Stimulated activated CD4-positive, alpha-beta T cell treated with anti-CD3 and anti-CD28 coated beads, TNF-alpha, amount 100 ng/mL, for 48 hours (primary cell): ENCODE measurements around the gene NIT2.
"Not testable (repeated sequence)": the region's sequence is repeated elsewhere in the genome, so short reads cannot be mapped to it uniquely, and the experiment has no call there.

Experiments
- DNase-seq, 3 donors: peaks; one replicate each; pipeline ENCODE4 v3.0.0-alpha.2; 2020; ENCODE audit warnings: low read depth in 3 of 3

Gene NIT2

DNA sequence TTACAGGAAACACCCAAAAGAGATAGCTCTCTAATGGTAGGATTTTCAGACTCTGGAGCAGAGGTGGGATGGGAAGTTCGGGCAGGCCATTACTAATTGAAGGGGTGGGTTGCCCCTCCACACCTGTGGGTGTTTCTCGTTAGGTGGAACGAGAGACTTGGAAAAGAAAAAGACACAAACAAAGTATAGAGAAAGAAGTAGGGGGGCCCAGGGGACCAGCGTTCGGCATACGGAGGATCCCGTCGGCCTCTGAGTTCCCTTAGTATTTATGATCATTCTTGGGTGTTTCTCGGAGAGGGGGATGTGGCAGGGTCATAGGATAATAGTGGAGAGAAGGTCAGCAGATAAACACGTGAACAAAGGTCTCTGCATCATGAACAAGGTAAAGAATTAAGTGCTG is 1.7 kb downstream of the NIT2 start:
- not testable (repeated sequence) for DNase-seq

- no peak for DNase-seq
Measured at GRCh38 chr3:100338911-100339310, 4.4 kb downstream of the NIT2 start.

DNA sequence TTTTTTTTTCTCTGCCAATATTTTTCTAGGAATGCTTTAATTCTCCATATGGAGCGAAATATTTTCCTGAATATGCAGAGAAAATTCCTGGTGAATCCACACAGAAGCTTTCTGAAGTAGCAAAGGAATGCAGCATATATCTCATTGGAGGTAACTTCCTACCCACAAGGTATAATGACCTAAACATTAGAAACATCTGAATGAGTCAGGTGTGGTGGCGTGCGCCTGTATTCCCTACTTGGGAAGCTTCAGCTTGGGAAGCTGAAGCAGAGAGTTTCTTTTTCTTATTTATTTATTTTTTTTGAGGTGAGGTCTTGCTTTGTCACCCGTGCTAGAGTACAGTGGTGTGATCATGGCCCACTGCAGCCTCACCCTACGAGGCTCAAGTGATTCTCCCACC is 5.2 kb downstream of the NIT2 start:
- no peak for DNase-seq

DNA sequence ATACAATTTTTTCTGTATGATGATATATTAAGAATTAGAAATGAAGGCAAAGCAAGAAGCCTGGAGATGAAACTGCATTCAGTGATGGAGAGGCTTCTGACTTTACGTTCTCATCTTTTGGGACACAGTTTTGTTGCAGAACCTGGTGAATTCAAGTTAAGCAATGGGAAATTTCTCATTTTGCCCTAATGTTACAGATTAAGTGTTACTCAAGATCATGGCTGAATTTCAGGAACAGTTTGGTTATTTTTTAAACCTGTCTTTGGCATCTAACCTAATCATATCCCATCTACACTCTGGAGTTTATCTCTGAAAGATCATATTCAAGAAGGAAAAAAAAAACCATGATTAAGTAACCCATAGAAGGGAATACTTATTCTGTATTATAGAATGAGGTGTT is 6.0 kb downstream of the NIT2 start:
- DNase-seq: no peak

DNA sequence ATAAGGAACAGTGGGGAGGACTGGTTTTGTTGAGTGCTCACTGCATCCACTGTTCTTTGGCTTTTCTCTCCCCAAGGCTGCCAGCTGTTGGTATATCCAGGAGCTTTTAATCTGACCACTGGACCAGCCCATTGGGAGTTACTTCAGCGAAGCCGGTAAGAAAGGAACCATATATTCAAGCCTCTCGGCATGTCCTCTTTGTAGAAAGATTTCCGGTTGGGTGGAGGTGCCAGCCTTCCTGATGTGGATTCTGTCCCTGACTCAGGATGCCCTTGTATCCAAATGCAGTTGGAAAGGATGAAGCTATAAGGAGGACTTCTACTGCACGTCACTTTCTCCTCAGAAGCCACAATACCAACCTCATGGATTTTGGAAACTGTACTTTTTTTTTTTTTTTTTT is 14.2 kb downstream of the NIT2 start:
- no peak for DNase-seq

GRCh38 chr3:100351770-100352169 is 17.2 kb downstream of the NIT2 start:
- DNase-seq: not testable (repeated sequence)

DNA sequence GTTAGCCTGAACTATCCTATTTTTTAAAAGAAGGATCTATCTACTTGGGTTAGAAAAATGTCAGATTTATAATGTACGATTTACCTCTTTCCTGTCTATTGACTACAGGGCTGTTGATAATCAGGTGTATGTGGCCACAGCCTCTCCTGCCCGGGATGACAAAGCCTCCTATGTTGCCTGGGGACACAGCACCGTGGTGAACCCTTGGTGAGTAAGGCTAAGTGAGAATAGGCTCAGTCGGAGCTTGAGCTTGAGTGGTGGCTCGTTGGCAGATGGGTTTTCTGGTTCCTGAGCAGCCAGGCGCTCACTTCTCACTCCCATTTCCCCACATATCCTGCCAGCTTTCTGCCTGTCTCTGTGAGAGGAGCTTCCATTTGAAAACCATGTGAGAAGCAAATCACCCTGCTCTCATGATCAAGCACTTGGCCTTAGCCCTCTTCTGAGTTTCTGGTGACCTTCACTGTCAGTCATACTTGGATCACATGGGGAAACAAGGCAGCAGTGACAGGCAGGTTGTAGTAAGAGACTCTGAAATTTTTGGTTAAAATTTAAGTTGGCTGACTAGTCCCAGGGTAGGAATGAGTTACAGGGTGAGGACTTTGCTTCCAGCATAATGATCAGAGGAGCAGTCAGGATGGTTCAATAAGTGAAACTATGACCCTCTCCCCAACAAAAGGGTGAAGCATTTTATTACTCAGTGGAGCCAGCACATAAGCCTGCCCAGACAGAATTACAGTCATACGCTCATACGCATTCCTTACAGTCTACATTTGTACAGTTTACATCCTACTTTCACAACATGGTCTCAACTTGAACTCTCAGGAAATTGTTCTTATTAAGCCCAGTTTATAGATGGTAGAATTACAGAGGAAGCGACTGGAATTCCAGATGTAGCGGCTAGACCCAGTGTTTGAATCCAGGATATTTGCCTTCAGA is 18.0 kb downstream of the NIT2 start:
- DNase-seq: no peak

- DNase-seq: no peak
Measured at GRCh38 chr3:100354850-100355249, 20.3 kb downstream of the NIT2 start.

- DNase-seq: no peak
Measured at GRCh38 chr3:100358413-100358812, 23.9 kb downstream of the NIT2 start.

DNA sequence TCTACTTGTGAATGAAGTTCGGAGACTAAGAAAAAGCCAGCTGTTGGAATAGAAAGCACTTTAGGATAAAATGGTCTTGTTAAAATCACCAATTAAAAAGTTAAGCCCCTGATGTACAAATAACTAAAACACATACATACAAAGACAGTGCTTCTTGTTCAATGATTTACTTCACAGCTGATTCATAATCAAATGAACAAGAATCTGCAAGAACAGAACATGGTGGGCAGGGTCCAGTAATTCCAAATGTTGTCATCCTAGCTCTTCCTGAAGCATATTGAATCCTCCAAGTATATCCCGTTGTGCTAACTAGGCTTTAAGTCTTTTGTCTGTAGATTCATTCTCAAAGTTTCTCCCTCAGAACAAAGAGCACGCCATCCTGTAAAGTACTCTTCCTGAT is 24.5 kb downstream of the NIT2 start:
- no peak for DNase-seq

DNA sequence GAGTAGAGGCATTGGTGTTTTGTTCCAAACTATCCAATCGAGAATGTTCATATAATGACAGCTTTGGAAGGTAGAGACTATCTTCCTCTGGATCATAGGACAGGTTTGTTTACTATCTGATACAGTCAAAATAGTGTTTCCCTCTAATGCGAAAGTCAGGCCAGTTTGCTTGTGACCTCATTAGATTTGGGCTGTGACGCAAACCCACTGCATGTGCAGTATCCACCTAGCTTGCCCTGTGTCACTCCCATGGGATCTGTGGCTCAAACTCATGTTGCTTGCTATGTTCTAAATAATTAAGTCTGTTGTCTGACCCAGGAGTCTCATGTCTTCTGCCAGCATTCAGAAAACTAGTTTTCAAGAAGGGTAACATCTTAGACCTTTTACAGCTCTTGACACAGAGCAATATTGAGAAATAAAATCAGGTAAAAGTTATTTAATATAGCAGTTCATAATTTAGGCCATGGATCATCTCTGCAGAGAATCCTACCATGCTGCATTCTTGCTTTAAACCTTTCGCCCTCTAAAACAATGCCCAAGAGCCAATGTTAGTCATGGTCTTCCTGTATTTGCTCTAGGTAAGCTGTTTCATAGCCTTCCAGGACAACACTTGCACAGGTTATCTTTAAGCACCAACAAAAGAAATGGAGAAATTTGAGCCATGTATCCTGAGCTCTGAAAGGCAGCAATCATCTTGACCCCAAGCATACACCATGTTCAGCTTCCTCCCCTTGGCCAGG is 26.4 kb downstream of the NIT2 start:
- no peak for DNase-seq

- DNase-seq: no peak
Measured at GRCh38 chr3:100361897-100362296, 27.3 kb downstream of the NIT2 start.

DNA sequence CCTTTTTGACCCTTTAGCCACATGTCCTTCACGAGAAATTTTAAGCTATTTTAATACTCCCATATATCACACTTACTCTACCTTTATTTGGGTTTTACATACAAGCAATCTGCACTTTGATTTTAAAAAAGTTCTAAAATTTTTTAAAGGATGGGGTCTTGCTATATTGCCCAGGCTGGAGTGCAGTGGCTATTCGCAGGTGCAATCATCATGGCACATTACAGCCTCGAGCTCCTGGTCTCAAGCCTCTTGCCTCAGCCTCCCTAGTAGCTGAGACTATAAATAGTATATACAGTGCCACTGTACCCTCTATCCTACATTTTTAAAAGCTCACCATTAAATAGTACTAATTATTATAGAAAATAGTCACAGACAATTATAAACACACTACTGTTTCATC is 29.9 kb downstream of the NIT2 start:
- DNase-seq: no peak

DNA sequence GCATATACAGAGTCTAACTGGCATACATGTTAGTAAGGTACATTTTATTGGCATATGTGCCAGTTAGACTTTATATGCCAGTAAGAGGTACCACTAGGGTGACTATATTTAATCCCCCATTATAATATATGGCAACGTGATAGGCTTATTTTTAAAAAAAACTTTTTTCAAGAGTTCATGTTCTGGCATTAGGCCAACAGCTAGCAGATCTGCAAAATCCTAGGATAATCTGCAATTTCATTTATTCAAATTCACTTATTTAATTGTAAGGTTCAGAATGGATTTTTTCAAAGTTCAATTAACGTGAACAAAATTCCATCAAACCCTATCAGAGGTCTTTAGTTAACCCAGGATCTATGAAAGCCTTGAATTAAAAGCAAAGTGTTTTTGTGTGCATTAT is 31.9 kb downstream of the NIT2 start:
- no peak for DNase-seq

- no peak for DNase-seq
Measured at GRCh38 chr3:100368441-100368840, 33.9 kb downstream of the NIT2 start.

- no peak for DNase-seq
Measured at GRCh38 chr3:100370756-100371155, 36.2 kb downstream of the NIT2 start.

- DNase-seq: no peak
Measured at GRCh38 chr3:100374521-100374920, 40.0 kb downstream of the NIT2 start.

DNA sequence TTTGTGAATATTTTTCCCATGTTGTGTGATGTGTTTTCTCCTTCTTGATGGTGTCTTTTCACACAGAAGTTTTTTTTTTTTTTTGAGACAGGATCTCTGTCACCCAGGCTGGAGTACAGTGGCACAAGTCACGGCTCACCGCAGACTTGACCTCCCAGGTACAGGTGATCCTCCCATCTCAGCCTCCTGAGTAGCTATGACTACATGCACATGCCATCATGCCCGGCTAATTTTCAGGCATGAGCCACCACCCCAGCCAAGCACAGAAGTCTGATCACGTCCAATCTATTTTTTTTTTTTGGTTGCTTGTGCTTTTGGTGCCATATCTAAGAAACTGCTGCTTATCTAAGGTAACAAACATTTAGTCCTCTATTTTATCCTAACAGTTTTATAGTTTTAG is 41.7 kb downstream of the NIT2 start:
- DNase-seq: no peak

GRCh38 chr3:100384733-100385525 is 50.4 kb downstream of the NIT2 start:
- DNase-seq: no peak

DNA sequence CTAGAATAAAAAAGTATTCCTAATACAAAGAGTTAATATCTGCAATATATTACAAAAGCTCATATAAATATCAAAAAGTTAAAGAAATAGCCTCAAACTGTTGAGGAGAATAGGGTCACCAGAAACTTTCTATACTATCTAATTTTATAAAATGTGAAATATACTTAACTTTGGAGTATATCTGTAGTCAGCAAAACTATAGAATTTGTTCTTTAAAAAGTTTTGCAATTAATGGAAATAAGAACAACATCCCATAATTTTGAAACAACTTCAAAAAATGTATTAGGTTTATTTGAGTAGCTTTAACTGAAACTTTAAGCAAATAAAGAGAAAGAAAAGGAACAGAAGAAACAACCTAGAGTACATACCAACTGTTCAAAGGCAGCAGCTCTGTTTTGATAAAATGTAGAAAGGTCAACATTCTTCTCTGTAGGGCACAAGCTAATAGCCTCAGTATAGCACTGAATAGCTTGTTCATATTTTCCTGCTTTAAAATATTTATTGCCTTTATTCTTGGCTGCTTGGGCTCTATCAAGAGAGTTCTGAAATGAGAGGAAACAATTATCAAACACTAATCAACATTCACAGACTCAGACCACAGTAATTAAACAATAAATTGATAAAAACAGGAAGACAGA is 52.0 kb downstream of the NIT2 start:
- DNase-seq: no peak

DNA sequence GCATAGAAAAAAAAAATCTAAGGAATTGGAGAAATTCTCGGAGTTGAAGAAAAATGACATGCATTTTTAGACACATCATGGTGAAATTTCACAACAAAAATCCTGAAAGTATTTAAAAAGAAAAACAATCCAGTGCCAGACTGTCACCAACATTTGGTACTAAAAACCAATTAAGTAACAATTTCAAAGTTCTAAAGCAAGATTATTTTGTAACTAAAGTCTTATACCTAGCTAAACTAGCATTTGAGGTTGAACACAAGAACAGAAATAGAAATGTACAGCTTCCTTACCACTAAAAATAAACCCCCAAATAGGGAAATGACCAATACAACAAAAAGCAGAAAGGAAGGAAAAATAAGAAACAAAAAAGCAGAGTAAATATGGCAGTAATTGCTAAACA is 54.5 kb downstream of the NIT2 start:
- no peak for DNase-seq
